Epidermal melanocyte (primary cell): ENCODE measurements around the gene IQCE.
"Not testable (repeated sequence)": the region's sequence is repeated elsewhere in the genome, so short reads cannot be mapped to it uniquely, and the experiment has no call there.

ENCODE experiments used
- DNase-seq: peaks from one replicate; pipeline ENCODE4 v3.0.0; 2011; ENCODE audit warnings: low spot score; ENCODE audit not compliant: insufficient read length

The IQCE gene

DNA sequence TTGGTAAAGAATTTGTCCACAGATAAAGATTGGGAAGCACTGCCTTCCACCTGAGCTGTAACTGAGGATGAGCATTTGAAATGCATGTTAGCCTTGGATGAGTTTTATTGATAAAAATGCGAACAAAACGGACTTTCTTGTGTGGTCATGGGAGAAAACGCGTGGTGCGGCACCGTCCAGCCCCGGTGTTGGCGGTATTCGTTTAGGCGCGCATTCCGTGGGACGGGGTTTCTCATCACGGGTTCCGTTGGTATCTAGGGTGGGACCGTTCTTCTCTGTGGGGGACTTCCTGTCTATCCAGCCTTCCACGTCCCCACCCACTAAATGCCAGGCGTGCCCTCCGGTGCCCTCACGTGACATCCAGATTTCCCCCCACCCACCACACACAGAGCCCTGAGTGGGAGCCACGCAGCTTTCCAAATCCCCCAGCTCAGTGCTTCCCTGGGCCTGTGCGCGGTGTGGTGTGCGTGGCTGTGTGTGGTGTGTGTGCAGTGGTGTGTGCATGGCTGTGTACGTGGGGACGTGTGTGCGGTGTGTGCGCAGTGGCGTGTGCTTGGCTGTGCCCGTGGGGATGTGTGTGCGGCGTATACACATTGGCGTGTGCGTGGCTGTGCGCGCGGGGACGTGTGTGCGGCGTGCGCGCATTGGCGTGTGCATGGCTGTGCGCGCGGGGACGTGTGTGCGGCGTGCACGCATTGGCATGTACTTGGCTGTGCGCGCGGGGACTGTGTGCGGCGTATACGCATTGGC is 18.1 kb downstream of the IQCE start:
- DNase-seq: no peak

DNA sequence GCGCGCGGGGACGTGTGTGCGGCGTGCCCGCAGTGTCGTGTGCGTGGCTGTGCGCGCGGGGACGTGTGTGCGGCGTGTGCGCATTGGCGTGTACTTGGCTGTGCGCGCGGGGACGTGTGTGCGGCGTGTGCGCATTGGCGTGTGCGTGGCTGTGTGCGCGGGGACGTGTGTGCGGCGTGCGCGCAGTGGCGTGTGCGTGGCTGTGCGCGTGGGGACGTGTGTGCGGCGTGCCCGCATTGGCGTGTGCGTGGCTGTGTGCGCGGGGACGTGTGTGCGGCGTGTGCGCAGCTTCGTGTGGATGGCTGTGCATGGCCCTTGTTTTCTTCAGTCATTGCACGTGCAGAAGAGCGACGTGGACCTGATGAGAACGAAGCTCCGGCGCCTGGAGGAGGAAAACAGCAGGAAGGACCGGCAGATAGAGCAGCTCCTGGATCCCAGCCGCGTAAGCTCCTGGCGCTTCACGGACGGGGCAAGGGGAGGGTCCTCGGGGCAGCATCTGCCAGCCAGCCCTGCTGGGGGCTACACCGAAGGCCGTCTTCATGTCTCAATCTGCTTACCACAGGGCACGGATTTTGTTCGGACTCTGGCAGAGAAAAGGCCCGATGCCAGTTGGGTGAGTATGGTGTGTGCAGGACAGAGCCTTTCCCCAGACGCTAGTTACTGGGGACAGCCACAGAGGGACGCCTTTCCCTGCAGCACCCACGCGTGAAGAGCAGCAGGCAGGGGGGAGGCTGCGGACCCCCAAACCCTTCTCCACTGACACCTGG is 19.3 kb downstream of the IQCE start:
- no peak for DNase-seq

DNA sequence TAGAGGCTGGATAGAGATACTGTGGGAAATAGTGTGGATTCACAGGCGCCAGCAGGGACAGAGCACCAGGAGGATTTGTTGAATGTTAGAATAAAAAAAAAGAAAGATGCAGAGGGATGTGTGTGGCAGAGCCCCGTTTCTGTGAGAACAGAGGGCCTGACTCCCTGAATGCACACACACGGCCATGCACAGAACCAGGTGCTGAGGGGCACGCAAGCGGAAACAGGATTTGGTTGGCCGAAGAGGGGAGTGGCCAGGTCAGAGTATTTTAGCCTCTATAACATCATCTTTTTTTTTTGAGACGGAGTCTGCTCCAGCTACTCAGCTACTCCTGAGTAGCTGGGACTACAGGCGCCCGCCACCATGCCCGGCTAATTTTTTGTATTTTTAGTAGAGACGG is 21.9 kb downstream of the IQCE start:
- no peak for DNase-seq

DNA sequence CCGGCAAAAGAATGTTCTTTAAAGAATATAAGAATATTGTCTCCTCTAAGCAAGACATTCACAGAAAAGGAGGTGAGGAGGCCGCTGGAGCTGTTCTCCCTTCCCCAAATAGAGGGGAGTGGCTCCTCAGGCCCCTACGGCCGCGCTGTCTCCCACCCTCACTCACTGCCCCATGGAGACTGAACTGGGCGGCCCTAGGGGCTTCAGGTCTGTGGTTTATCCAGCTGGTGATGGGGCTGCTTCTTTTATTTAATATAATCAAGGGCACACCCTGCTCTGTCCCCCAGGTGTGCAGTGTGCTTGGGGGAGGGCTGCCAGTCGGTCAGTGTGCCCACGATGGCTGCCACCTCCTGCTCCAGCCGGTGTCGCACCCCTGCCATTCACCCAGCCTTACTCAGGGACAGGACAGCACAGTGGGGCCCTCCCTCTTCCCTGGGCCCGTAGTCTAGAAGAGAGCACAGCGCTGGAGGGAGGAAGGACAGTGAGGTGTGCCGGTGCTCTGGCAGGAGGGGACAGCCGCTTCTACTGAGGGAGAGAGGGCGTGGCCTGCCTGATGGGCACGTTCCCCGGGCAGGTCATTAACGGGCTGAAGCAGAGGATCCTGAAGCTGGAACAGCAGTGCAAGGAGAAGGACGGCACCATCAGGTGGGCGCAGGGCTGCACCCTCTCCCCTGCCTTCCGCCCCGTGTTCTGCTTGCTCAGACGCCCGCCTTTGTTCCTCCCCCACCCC is 23.4 kb downstream of the IQCE start:
- no peak for DNase-seq

DNA sequence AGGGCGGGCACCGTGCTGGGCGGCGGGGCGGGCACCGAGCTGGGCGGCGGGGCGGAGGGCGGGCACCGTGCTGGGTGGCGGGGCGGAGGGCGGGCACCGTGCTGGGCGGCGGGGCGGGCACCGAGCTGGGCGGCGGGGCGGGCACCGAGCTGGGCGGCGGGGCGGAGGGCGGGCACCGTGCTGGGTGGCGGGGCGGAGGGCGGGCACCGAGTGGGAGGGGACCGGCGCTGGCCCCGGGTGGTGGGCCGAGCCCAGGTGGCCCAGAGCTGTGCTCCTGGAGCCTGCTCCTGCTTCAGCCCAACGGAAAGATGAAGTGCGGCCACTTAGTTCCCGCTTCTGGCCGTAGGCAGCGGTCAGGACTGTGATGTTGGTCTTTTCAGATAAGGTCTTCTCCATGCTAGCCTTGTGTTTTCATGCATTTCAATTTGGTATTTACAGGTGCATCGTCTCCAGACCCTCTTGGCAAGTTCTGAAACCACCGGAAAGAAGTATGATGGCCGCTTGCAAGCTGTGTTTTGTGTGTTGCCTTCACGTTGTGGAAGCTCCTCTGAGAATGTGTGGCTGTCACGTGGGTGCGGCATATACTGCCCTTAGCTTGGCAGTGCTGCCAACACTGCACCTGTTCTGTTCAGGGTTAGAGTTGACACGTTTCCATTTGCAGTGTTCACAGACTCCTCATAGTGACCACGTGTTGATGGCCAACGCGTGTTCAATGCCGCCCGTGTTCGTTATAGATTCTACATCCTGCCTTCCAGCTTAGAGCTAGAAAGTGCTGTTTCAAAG is 25.2 kb downstream of the IQCE start:
- DNase-seq: no peak

DNA sequence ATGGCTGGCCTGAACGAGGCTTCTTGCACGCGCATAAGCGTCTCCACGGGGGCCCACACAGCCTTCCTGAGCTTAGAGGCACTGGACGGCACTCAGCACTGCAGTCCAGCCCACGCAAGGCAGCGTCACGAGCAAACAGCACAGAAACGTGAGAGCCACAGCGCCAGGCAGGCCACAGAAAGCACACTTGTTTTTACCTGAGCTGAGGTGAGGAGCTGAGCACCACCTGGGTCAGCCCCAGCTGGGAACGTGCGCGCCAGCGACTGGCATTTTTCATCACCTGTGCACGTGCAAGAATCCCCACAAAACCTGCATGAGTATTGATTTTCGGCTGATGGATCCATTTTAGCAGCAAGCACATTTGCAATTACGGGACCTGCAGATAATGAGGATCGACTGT is 26.7 kb downstream of the IQCE start:
- no peak for DNase-seq

DNA sequence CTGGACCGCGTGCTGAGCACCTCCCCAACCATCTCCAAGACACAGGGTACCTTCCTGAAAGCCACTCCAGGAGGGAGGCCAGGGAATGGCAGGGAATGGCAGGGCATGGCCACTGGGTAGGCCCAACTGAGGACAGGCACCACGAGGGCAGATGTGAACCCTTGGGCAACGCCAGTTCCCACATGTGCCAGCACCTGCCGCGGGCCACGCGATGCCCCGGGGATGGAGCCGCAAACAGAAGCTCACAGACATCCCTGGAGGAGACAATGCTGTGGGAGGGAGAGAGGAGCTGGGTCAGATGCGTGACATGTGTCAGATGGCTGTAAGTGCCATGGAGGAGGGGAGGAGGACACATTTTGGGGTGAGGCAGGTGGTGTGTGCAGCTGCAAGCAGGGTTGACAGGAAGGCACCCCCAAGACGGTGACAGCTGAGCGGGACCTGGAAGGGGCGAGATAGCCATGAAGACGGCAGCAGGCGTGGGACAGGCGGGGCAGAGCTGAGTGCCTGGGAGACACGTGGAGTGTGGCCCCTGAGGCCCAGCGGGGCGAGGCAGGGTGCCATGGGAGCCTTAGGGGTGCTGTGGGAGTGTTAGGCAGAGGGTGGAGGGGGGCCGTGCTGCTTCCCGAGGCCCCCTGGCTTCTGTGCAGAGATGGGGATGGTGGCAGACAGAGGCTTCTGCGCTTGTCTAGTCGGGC is 27.7 kb downstream of the IQCE start:
- no peak for DNase-seq

DNA sequence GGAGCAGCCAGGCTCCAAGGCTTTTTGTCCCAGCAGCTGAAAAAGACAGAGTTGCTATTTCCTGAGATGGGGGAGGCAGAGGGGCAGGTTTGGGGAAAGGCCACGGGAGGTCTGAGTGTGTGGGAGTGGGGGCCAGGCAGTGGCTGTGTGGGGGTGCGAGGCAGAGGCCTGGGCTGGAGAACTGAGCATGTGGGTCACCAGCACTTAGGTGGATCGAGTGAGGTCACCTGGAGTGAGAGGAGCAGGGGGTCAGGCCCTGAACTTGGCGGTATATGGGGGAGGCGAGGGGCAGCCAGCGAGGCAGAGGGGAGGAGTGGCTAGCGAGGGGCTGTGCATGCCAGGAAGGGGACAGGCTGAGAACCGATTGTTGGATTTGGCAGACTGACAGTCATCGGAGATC is 28.4 kb downstream of the IQCE start:
- DNase-seq: no peak

DNA sequence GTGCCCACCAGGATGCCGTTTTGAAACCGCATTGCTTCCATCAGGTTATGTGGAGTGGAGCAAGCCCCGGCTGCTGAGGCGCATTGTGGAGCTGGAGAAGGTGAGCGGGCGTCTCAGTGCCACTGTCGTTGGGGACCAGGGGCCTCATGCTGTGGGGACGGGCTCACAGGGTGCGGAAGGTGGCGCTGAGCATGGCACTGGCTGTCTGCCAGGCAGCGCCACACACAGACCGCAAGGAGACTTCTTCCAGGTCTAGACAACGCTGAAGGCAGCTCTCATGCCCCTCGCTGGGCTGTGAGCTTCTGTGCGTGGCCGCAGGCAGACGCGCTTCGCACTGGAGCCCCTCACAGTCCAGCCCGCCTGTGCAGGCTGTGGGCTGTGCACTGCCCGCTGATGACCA is 29.0 kb downstream of the IQCE start:
- DNase-seq: no peak

DNA sequence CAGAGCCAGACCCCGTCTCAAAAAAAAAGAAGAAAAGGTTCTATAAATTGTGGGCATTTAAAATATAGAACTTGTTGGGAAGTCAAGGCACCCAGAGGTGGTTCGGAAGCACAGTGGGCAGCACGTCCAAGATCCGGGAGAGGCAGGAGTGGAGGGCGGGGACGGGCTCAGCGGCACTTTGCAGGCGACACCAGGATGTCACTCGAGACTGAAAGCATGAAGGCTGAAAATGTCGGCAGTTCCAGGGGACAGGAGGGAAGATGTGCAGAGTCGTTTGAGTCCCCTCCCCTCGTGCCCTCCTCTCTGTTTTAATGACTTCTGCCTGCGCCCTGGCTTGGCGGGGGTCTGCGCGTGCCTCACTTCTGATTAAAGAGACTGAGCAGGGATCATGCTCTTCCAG is 30.6 kb downstream of the IQCE start:
- no peak for DNase-seq

DNA sequence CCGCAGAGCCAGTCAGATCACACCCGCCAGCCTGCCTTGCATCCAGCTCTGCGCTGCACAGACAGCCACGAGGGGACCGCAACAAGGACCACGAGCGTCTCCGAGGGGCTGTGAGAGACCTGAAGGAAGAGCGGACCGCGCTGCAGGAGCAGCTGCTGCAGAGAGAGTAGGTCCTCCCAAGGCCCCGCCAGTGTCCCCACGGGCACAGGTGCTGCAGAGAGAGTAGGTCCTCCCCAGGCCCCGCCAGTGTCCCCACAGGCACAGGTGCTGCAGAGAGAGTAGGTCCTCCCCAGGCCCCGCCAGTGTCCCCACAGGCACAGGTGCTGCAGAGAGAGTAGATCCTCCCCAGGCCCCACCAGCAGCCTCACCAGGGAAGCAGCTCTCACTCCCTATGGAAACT is 31.2 kb downstream of the IQCE start:
- not testable (repeated sequence) for DNase-seq

DNA sequence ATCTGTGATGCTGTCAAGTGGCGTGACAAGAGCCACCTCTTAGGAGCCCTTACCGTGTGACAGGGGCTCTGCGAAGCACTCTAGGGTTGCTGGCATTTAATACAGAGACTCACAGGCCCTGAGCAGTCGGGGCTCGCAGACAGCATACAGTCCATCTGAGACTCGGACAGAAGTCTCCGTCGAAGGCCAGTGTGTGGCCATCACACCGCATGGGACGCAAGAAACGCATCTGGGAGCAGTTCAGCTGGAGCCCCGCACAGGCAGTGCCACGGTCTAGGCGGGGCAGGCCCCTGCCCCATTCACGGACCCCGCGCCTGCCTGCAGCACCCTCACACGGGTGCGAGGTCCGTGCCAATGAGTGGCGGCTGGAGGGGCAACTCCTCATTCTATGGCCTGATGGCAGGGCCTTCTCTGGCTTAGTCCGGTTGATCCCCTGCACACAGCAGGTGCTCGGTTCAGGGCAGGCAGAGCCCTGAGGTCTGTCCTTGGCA is 33.6 kb downstream of the IQCE start:
- DNase-seq: no peak

DNA sequence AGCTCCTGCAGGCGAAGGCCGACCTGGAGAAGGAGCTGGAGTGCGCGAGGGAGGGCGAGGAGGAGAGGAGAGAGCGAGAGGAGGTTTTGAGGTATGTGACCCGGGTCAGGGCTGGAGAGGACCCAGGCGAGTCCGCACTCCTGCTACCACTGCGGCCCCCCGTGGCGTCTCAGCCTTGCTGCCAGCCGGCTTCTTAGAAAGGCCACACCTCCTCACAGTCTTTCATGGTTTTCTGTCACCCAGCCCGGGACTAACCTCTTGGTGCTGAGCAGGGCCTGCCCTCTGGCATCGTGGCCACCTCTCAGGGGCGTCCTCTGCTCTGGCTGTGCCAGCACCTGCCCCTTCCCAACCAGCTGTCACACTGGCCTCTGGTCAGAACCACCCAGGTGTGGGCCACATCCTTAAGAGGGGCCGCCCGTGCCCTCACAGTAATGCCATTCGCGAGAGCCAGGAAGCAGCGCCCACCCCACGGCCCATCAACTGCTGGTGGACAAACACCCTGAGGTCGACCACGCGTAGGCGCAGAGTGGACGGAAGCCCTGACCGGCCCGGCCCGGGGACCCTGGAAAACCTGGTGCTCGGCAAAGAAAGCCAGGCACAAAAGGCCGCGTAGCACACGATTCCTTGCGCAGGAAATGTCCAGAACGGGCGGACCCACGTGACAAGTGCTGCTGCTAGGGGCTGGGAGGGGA is 34.4 kb downstream of the IQCE start:
- DNase-seq: no peak

DNA sequence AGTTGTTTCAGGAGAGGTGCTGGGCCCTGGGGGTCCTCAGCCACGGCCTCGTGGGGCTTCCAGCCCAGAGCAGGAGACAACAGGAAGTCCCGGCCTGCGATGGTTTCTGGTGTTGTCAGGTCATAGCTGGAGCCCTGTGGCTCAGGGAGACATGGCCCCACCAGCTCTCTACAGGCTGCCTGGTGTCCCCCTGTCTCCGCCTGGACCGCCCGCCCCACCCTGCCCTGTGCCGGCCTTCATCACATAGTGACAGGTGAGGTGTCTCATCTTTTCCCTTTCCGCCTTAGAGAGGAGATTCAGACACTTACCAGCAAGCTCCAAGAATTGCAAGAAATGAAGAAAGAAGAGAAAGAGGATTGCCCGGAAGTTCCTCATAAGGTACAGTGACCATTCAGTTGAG is 35.8 kb downstream of the IQCE start:
- DNase-seq: no peak

DNA sequence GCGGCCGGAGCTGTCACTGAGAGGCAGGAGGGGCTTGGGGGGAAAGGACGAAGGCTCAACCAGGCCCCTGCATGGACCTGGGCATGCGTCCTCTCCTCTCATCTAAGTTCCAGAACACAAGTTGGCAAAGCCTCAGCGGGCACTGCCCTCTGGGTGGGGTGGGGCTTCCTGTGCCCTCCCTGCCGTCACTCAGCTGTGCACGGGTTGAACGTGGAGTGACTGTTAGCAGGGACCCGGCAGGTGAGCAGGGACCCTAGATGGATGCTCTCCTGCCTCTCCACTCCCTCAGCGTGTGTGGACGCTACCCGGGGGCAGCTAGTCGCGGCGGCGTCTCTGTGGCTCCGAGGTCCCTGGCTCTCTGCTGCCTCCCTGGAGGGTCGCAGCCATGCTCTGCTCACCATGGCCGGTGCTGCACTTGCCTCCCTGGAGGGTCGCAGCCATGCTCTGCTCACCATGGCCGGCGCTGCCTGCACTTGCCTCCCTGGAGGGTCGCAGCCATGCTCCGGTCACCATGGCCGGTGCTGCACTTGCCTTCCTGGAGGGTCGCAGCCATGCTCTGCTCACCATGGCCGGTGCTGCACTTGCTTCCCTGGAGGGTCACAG is 36.6 kb downstream of the IQCE start:
- no peak for DNase-seq

DNA sequence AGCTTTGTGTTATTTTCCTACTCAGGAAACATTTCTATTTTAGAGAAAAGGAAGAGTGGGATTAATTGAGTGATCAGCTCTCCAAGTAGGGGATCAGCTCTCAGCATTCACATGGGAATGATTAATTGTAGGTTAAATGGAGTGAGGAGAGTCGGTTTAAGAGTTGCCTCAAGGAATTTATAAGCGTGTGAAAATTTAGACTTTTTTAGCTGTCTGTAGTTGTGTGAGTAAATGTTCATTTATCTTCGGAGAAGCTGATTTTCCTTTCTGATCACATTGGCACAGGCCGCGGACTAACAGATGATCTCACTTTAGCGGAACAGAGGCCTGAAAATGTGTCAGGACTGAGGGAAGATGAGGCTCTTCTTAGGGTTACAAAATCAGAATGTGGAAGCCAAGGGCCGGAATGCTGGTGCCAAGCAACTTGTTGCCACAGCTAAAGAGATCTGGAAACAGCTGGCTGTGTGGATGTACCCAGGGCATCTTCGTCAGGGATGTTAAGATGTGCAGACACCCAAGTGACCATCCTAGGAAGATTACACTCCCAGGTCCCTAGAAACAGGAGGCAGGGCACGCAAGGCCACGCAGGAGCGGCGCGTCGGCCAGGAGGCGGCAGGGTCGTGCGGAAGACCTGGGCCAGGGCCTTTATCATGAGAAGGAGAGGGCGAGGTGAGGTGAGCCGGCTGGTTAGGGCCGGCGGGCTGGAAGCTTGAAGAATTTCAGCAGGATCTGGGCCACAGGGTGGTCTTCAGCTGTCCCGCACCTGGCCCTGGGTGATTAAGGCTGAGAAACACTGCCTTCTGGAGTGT is 37.9 kb downstream of the IQCE start:
- DNase-seq: no peak

DNA sequence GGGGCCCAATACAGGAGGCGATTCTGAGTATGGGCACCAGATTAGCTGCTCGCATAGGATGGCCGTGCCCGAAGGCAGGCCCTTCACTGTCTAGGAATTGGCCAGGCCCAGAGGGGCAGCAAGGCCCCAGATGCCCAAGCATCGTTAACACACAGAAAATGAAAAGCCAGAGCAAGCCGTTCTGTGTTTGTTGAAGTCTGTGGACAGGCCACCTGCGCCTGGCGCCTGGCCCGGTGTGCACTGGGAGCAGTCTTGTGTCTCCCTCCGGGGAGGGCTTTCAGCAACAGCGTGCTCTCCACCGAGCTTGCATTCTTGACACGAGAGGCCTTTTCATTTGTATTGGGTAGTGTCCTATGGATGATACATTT is 38.5 kb downstream of the IQCE start:
- no peak for DNase-seq

DNA sequence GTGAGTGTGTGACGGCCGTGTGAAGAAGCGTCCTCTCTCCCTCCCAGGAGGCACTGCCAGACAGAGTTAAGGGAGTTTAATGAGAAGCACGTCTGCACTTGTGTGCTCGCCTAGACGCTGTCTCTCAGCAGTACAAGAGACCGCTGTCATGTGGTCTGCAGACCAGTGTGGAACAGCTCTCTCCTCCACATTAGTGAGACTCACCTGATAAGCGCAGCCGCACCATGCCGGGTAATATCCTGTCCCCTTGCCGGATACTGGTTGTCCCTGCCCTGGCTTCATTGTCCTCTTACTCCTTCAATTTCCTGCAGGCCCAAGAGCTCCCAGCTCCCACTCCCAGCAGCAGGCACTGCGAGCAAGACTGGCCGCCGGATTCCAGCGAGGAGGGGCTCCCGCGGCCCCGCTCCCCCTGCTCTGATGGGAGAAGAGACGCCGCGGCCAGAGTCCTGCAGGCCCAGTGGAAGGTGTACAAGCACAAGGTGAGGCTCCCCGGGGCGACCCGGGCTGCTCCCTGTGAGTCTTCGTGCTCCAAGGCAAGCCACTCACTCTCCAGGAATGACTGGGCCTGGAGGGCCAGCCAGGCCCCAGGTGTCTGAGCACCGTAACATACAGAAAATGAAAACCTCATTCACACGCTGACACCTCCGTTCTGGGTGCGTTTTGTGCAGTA is 39.5 kb downstream of the IQCE start:
- DNase-seq: no peak

DNA sequence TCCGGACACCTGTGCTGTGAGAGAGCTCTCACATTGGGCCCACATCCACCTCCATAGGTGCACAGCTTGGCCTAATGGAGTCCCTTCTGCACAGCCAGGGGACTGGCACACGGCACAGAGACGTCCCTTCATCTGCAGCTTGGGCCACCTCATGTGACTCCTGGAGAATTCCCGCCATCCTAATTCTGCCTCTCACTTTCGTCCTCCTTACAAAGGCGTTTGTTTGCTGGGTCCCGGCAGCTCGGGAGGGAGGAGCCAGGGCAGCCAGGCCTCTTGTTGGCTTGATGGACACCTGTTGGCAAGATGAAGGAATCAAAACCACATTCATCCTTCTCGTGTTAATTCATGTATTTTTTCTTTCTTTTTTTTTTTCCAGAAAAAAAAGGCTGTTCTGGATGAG is 42.3 kb downstream of the IQCE start:
- no peak for DNase-seq
